ENCODE results near the gene ZNF831.
A peak's percentile ranks its signal among the peaks of the same experiment; 100 is the strongest.

ZNF831 gene

GRCh38 chr20:59157531-59157930, 6.1 kb upstream of the ZNF831 start:
- DNase-seq (ENCODE audit: low read depth in 2 of 2), result no peak

- DNase-seq (ENCODE audit: low read depth in 2 of 2), result no peak
Measured at GRCh38 chr20:59157961-59158541, 5.6 kb upstream of the ZNF831 start.

GRCh38 chr20:59158673-59159072, 4.9 kb upstream of the ZNF831 start:
- DNase-seq (ENCODE audit: low read depth in 2 of 2), result no peak

GRCh38 chr20:59159091-59159490, 4.5 kb upstream of the ZNF831 start:
- DNase-seq (ENCODE audit: low read depth in 2 of 2), result no peak

GRCh38 chr20:59159493-59160376, 3.9 kb upstream of the ZNF831 start:
- DNase-seq (ENCODE audit: low read depth in 2 of 2), result peak; percentile 40 to 41

- DNase-seq (ENCODE audit: low read depth in 2 of 2), result no peak
Measured at GRCh38 chr20:59160389-59161115, 3.1 kb upstream of the ZNF831 start.

- DNase-seq (ENCODE audit: low read depth in 2 of 2), result no peak
Measured at GRCh38 chr20:59161721-59162120, 1.9 kb upstream of the ZNF831 start.

GRCh38 chr20:59164686-59165391, 1.2 kb downstream of the ZNF831 start:
- DNase-seq (ENCODE audit: low read depth in 2 of 2), result no peak

GRCh38 chr20:59165396-59165795, 1.8 kb downstream of the ZNF831 start:
- DNase-seq (ENCODE audit: low read depth in 2 of 2), result no peak

- no peak for DNase-seq (ENCODE audit: low read depth in 2 of 2)
Measured at GRCh38 chr20:59165891-59166709, 2.5 kb downstream of the ZNF831 start.

GRCh38 chr20:59170406-59171349, 7.1 kb downstream of the ZNF831 start:
- no peak for DNase-seq (ENCODE audit: low read depth in 2 of 2)

- DNase-seq (ENCODE audit: low read depth in 2 of 2), result no peak
Measured at GRCh38 chr20:59171986-59172385, 8.4 kb downstream of the ZNF831 start.

- DNase-seq (ENCODE audit: low read depth in 2 of 2), result no peak
Measured at GRCh38 chr20:59173938-59174491, 10.4 kb downstream of the ZNF831 start.

- no peak for DNase-seq (ENCODE audit: low read depth in 2 of 2)
Measured at GRCh38 chr20:59175002-59175401, 11.4 kb downstream of the ZNF831 start.

- no peak for DNase-seq (ENCODE audit: low read depth in 2 of 2)
Measured at GRCh38 chr20:59175861-59176260, 12.2 kb downstream of the ZNF831 start.

GRCh38 chr20:59176812-59177211, 13.2 kb downstream of the ZNF831 start:
- no peak for DNase-seq (ENCODE audit: low read depth in 2 of 2)

GRCh38 chr20:59177266-59178250, 13.9 kb downstream of the ZNF831 start:
- DNase-seq (ENCODE audit: low read depth in 2 of 2), result peak in 1 of 2 donors; percentile 35

GRCh38 chr20:59178983-59179595, 15.5 kb downstream of the ZNF831 start:
- no peak for DNase-seq (ENCODE audit: low read depth in 2 of 2)
